ENCODE measurements around the gene ADGRB3. TPM values are rescaled to one million over a fixed set of nuclear protein-coding genes. Genes with fewer than 3 reads are reported as not detected.
"Not testable (repeated sequence)": the region's sequence is repeated elsewhere in the genome, so short reads cannot be mapped to it uniquely, and the experiment has no call there.

The ADGRB3 gene
- total RNA-seq, 1 donor from 2014 or later = 1.8 TPM

- no peak for DNase-seq (ENCODE audit: low spot score, unreplicated experiment)
- Mint-ChIP-seq H3K27me3 (no peaks in the 10 kb centered on the region), H3K27ac (no peak overlapping the region), H3K36me3 (ENCODE audit: insufficient read depth) (no peaks in the 10 kb centered on the region), H3K4me1 (ENCODE audit: low read depth) (no peaks in the 10 kb centered on the region), H3K9me3 (ENCODE audit: low read depth) (no peaks in the 10 kb centered on the region), H3K4me3 (ENCODE audit: low read depth) (no peak overlapping the region)
- no peak for TF ChIP-seq CTCF (IDR thresholded peaks at IDR 0.05; ENCODE audit: unreplicated experiment)
These were observed 238.2 kb downstream of the ADGRB3 start for GRCh38 chr6:68873236-68873635.

- Mint-ChIP-seq H3K27ac (no peak overlapping the region), H3K4me3 (ENCODE audit: low read depth) (no peak overlapping the region), H3K27me3 (no peaks in the 10 kb centered on the region), H3K4me1 (ENCODE audit: low read depth) (no peaks in the 10 kb centered on the region), H3K36me3 (ENCODE audit: insufficient read depth) (peaks cover 1% of the 10 kb centered on the region), H3K9me3 (ENCODE audit: low read depth) (peaks cover 4% of the 10 kb centered on the region)
- no peak for DNase-seq (ENCODE audit: low spot score, unreplicated experiment)
- no peak for TF ChIP-seq CTCF (IDR thresholded peaks at IDR 0.05; ENCODE audit: unreplicated experiment)
These were observed 239.7 kb downstream of the ADGRB3 start for GRCh38 chr6:68874747-68875146.

- H3K27me3 Mint-ChIP-seq = no peaks in the 10 kb centered on the region
- H3K27ac Mint-ChIP-seq = no peak overlapping the region
- peaks cover 1% of the 10 kb centered on the region for H3K36me3 Mint-ChIP-seq (ENCODE audit: insufficient read depth)
- H3K4me3 Mint-ChIP-seq (ENCODE audit: low read depth) = no peak overlapping the region
- H3K9me3 Mint-ChIP-seq (ENCODE audit: low read depth) = peaks cover 4% of the 10 kb centered on the region
- no peaks in the 10 kb centered on the region for H3K4me1 Mint-ChIP-seq (ENCODE audit: low read depth)
- no peak for DNase-seq (ENCODE audit: low spot score, unreplicated experiment)
- no peak for TF ChIP-seq CTCF (IDR thresholded peaks at IDR 0.05; ENCODE audit: unreplicated experiment)
These were observed 240.3 kb downstream of the ADGRB3 start for GRCh38 chr6:68875403-68875802.

GRCh38 chr6:68876792-68877493, 241.9 kb downstream of the ADGRB3 start:
- Mint-ChIP-seq H3K9me3 (ENCODE audit: low read depth) (peaks cover 4% of the 10 kb centered on the region), H3K4me3 (ENCODE audit: low read depth) (no peak overlapping the region), H3K27me3 (no peaks in the 10 kb centered on the region), H3K27ac (no peak overlapping the region), H3K4me1 (ENCODE audit: low read depth) (no peaks in the 10 kb centered on the region), H3K36me3 (ENCODE audit: insufficient read depth) (peaks cover 1% of the 10 kb centered on the region)
- peak; percentile 69 for TF ChIP-seq CTCF (IDR thresholded peaks at IDR 0.05; ENCODE audit: unreplicated experiment)
- DNase-seq (ENCODE audit: low spot score, unreplicated experiment) = no peak

GRCh38 chr6:68880050-68880813, 245.2 kb downstream of the ADGRB3 start:
- no peak for TF ChIP-seq CTCF (IDR thresholded peaks at IDR 0.05; ENCODE audit: unreplicated experiment)
- peaks cover 1% of the 10 kb centered on the region for H3K36me3 Mint-ChIP-seq (ENCODE audit: insufficient read depth)
- no peaks in the 10 kb centered on the region for H3K4me1 Mint-ChIP-seq (ENCODE audit: low read depth)
- H3K9me3 Mint-ChIP-seq (ENCODE audit: low read depth) = peaks cover 4% of the 10 kb centered on the region
- no peak overlapping the region for H3K4me3 Mint-ChIP-seq (ENCODE audit: low read depth)
- H3K27ac Mint-ChIP-seq = no peak overlapping the region
- no peak for DNase-seq (ENCODE audit: low spot score, unreplicated experiment)
- no peaks in the 10 kb centered on the region for H3K27me3 Mint-ChIP-seq

- DNase-seq (ENCODE audit: low spot score, unreplicated experiment); H3K36me3 Mint-ChIP-seq (ENCODE audit: insufficient read depth); H3K4me1 Mint-ChIP-seq (ENCODE audit: low read depth); H3K27ac Mint-ChIP-seq; H3K27me3 Mint-ChIP-seq; H3K4me3 Mint-ChIP-seq (ENCODE audit: low read depth); H3K9me3 Mint-ChIP-seq (ENCODE audit: low read depth): not testable (repeated sequence)
These were observed 248.2 kb downstream of the ADGRB3 start for GRCh38 chr6:68883325-68883724.
